Coronary artery (tissue), 2 donors: Measurements from ENCODE around the gene GRIK4.

Experiments
- DNase-seq: peaks from one replicate; pipeline ENCODE4 v3.0.0-alpha.2; 2017; ENCODE audit warnings: low spot score
- H3K27ac ChIP-seq, 2 donors: fragments of 200-600 bp; sonication (generic); one replicate each; pipeline ENCODE4 v1.5.1; 2016 to 2019
- H3K4me3 ChIP-seq: fragments of 200-600 bp; sonication (generic); 2 replicates; pipeline ENCODE4 v1.5.1; 2016; ENCODE audit warnings: mild to moderate bottlenecking, moderate library complexity
- TF ChIP-seq, protein P1 (sequence below): fragments of 200-600 bp; sonication (generic); IDR thresholded peaks from one replicate; pipeline ENCODE4 v1.5.1; 2019; ENCODE audit warnings: antibody characterized with exemption

Gene GRIK4

GRCh38 chr11:120858740-120859139 is 347.2 kb downstream of the GRIK4 start:
- DNase-seq, result no peak
- Histone ChIP-seq H3K4me3 (no peak overlapping the region), H3K27ac (no peak overlapping the region)
- TF ChIP-seq, protein P1, sequence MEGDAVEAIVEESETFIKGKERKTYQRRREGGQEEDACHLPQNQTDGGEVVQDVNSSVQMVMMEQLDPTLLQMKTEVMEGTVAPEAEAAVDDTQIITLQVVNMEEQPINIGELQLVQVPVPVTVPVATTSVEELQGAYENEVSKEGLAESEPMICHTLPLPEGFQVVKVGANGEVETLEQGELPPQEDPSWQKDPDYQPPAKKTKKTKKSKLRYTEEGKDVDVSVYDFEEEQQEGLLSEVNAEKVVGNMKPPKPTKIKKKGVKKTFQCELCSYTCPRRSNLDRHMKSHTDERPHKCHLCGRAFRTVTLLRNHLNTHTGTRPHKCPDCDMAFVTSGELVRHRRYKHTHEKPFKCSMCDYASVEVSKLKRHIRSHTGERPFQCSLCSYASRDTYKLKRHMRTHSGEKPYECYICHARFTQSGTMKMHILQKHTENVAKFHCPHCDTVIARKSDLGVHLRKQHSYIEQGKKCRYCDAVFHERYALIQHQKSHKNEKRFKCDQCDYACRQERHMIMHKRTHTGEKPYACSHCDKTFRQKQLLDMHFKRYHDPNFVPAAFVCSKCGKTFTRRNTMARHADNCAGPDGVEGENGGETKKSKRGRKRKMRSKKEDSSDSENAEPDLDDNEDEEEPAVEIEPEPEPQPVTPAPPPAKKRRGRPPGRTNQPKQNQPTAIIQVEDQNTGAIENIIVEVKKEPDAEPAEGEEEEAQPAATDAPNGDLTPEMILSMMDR, result no peak

- no peak for DNase-seq
- no peak overlapping the region for H3K27ac ChIP-seq
- TF ChIP-seq, protein P1, result no peak
- no peak overlapping the region for H3K4me3 ChIP-seq
Observed at GRCh38 chr11:120859552-120860295, 348.2 kb downstream of the GRIK4 start.

DNA sequence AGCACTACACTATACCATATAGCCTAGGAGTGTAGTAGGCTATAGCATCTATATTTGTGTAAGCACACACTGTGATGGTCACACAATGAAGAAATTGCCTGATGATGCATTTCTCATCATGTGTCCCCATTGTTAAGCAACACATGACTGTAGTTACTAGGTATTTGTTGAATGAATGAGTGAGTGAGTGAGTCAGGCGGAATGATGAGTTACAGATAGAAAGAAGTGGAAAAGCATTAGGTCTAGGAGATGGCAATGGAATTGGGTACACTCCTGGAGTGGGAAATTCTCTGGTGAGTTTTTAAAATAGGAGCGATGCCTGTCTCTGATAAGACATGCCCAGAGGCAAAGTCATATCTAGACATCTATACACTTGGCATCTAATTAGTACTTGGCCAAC is 351.8 kb downstream of the GRIK4 start:
- TF ChIP-seq, protein P1, result no peak
- no peak overlapping the region for H3K4me3 ChIP-seq

GRCh38 chr11:120867024-120867423 is 355.5 kb downstream of the GRIK4 start:
- TF ChIP-seq, protein P1, result no peak
- H3K4me3 ChIP-seq, result no peak overlapping the region
- no peak for DNase-seq
- no peak overlapping the region for H3K27ac ChIP-seq

More for the DNA sequence above, 351.8 kb downstream of the GRIK4 start:
- H3K27ac ChIP-seq, result no peak overlapping the region
- DNase-seq, result no peak

DNA sequence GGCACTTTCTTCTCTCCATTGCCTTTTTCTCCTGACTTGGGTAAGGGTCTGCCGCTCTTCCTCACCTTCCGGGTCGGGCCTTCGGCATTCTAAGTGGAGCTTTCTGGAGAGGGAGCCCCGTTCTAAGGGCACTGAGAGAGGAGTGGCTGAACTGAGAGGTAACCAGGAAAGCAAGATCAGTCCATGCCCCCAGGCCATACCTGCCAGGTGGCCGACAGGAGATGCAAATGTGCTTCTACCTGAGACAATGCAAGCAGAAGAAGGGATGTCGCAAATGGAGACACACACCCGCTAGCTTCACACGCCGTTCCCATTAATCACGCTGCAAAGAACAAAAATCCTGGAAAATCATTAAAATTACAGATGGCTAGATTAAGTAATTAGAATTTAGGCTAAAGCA is 356.0 kb downstream of the GRIK4 start:
- H3K27ac ChIP-seq, result no peak overlapping the region
- H3K4me3 ChIP-seq, result no peak overlapping the region
- TF ChIP-seq, protein P1, result no peak
- no peak for DNase-seq

DNA sequence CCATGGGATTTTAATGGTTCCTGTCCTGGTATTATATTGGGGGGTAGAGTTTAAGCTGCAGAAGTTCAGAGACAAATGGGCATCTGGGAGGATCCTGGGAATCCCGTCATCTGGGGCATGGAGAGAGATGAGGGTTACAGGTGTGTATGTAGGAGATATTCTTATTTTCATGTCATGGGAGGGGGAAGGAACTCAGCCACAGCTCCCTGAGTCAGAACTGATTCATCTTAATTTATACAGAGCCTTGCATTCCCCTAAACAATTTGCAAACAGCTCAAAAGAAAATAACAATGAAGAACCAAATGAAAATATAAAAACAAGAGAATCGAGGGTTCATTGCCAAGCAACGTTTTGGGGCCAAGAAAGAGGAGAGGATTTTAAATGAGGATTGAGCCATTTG is 356.4 kb downstream of the GRIK4 start:
- H3K4me3 ChIP-seq, result no peak overlapping the region
- TF ChIP-seq, protein P1, result no peak
- H3K27ac ChIP-seq, result no peak overlapping the region
- DNase-seq, result no peak

- Histone ChIP-seq H3K27ac (no peak overlapping the region), H3K4me3 (no peak overlapping the region)
- TF ChIP-seq, protein P1, result no peak
- DNase-seq, result no peak
Observed at GRCh38 chr11:120869097-120869496, 357.5 kb downstream of the GRIK4 start.
